ENCODE data around the gene DENND6B. TPM values are rescaled to one million over a fixed set of nuclear protein-coding genes. Genes with fewer than 3 reads are reported as not detected.

Gene DENND6B
- total and polyA plus RNA-seq, 2 of the 13 experiments (the other 11 are each of a cell fraction or from before 2014, with no cell fraction given), result 0.95 to 3.8 TPM

DNA sequence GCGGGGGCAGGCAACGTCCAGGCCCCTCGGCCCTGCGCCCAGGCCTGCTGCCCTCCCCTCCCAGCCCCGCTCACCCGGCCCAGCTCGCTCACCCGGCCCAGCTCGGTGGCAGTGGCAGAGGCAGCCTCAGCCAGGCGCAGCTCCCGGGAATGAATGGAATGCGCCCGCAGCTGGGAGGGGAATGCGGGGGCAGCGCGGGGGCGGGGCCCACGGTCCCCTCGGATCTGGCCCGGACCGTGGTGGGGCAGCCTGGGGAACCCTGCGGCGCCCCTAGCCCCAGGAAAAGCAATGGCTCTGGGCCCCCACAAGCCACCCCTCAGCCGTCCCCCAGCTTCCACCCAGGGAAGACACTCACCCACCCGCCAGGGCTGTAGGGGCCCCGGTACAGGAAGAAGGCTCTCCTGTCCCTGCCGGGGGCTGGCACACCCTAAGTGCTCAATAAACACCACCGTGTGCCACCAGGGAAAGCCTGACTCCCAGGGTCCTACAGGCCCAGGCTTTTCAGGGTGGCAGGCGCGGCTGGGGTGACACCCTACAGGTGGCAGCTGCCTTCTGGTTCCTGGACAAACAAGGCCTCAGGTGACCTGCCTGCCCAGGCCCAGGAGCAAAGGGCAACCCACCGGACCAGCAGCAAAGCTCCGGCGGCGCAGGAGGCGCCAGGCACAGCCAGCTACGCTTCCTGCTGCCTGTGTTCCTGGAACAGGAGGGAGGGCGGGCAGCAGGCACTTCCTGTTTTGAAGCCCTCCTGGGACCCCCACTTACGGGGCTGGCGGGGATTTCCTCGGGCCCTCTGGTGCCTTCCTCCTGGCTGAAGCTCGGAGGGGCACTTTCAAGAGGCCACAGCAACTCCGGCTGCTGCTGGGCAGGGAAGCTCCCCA lies 33.1 kb downstream of the DENND6B start (continued):
- TF ChIP-seq THRA (CRISPR knock-in tag; IDR thresholded peaks at IDR 0.05; ENCODE audit: borderline replicate concordance), result peak; percentile 100
- TF ChIP-seq CBX2 (IDR thresholded peaks at IDR 0.05; ENCODE audit: low read depth, low read length), result no peak
- TF ChIP-seq CBX2 (CRISPR knock-in tag; IDR thresholded peaks at IDR 0.05; ENCODE audit: low read depth), result no peak
- no peak; the same call in 1 of the 2 replicates for TF ChIP-seq FUBP1 (CRISPR knock-in tag; IDR thresholded peaks at IDR 0.05; ENCODE audit: borderline replicate concordance)
- TF ChIP-seq TAF15 (IDR thresholded peaks at IDR 0.05; ENCODE audit: low read depth, low read length, poor library complexity, severe bottlenecking), result peak; percentile 48
- TF ChIP-seq NFKBIZ (CRISPR knock-in tag; IDR thresholded peaks at IDR 0.05), result peak; percentile 51; the same call in 1 of the 2 replicates
- no peak for TF ChIP-seq SETDB1 (CRISPR knock-in tag; IDR thresholded peaks at IDR 0.05; ENCODE audit: borderline replicate concordance)
- no peak for TF ChIP-seq ZNF569 (CRISPR knock-in tag; IDR thresholded peaks at IDR 0.05; ENCODE audit: borderline replicate concordance)

All from HepG2 (cell line).